ENCODE data around the gene ZCCHC7. TPM values are rescaled to one million over a fixed set of nuclear protein-coding genes. Genes with fewer than 3 reads are reported as not detected.

Gene ZCCHC7
- total RNA-seq, 4 donors from 2014 or later, result 11.7 to 24.6 (median 13.6) TPM

- no peak for DNase-seq (ENCODE audit: low spot score)
- TF ChIP-seq, protein P1, sequence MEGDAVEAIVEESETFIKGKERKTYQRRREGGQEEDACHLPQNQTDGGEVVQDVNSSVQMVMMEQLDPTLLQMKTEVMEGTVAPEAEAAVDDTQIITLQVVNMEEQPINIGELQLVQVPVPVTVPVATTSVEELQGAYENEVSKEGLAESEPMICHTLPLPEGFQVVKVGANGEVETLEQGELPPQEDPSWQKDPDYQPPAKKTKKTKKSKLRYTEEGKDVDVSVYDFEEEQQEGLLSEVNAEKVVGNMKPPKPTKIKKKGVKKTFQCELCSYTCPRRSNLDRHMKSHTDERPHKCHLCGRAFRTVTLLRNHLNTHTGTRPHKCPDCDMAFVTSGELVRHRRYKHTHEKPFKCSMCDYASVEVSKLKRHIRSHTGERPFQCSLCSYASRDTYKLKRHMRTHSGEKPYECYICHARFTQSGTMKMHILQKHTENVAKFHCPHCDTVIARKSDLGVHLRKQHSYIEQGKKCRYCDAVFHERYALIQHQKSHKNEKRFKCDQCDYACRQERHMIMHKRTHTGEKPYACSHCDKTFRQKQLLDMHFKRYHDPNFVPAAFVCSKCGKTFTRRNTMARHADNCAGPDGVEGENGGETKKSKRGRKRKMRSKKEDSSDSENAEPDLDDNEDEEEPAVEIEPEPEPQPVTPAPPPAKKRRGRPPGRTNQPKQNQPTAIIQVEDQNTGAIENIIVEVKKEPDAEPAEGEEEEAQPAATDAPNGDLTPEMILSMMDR (IDR thresholded peaks at IDR 0.05), result no peak
- no peak for ATAC-seq (ENCODE audit: low FRiP score)
Observed at GRCh38 chr9:37212435-37212834, 92.1 kb downstream of the ZCCHC7 start.

- TF ChIP-seq, protein P1 (IDR thresholded peaks at IDR 0.05), result no peak
- ATAC-seq (ENCODE audit: low FRiP score), result no peak
- DNase-seq (ENCODE audit: low spot score), result no peak
Observed at GRCh38 chr9:37215381-37215780, 95.0 kb downstream of the ZCCHC7 start.

GRCh38 chr9:37215830-37216229 lies 95.5 kb downstream of the ZCCHC7 start:
- TF ChIP-seq, protein P1 (IDR thresholded peaks at IDR 0.05), result no peak
- ATAC-seq (ENCODE audit: low FRiP score) (no peak), DNase-seq (ENCODE audit: low spot score) (no peak)

DNA sequence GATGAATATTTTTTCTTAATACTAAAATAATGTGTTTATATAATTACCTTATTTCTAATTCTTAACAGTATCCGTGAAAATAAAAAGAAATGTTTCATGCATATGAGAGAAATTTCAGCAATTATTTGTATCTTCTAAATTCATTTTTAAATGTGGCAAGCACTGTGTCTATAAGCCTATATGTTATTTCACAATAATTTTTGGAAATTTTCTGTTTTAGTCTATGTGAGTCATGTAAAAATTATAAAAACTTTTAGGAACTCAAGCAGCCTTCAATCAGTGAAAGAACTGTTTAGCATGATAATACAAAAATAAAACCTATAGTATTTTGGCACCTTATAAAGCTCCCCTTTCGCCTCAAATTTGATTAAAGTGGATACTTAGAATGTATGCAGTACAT lies 96.8 kb downstream of the ZCCHC7 start:
- no peak for ATAC-seq (ENCODE audit: low FRiP score)
- TF ChIP-seq, protein P1 (IDR thresholded peaks at IDR 0.05), result no peak
- no peak for DNase-seq (ENCODE audit: low spot score)

DNA sequence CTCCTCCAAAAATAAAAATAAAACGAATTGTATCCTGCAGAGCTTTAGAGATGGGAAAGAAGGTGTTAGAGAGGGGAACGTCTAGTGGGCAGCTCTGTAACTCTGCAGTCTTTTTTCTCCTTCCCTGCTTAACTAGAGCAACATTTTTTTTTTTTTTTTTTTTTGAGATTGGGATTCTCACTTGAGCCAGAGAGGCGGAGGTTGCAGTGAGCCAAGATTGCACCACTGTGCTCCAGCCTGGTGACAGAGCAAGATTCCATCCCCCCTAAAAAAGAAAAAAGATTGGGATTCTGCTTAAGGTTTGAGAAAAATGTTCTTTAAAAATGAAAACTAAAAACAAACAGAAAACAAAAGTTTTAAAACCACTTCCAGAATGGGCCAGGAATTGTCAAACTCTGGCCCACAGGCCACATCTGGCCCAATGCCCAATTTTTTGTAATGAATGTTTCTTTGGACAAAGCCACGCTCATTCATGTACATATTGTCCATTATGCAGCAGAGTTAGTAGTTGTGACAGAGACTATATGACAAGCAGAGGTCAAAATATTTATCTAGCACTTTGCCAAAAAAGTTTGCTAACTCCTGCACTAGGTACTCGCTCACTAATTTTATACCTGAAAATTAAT lies 98.5 kb downstream of the ZCCHC7 start:
- DNase-seq (ENCODE audit: low spot score) (no peak), ATAC-seq (ENCODE audit: low FRiP score) (no peak)
- TF ChIP-seq, protein P1 (IDR thresholded peaks at IDR 0.05), result no peak

DNA sequence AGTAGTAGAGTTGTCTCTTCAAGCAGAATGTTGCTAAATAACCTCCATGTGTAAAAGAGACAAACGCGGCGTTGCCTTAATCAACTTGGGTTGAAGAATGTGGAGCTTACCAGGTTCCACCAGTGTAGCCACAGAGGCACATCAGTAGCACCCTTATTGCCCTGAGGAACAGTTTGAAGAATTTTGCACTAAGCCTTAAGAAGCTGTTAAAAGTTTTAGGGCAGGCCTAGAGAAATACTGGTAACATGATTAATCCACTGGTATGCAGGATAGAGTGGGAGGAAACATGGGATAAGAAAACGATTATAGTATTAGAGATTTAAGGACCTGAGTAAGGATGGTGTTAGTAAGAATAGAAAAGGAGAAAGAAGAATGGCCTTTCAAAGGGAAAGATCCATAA lies 100.6 kb downstream of the ZCCHC7 start:
- DNase-seq (ENCODE audit: low spot score) (no peak), ATAC-seq (ENCODE audit: low FRiP score) (no peak)
- TF ChIP-seq, protein P1 (IDR thresholded peaks at IDR 0.05), result no peak

DNA sequence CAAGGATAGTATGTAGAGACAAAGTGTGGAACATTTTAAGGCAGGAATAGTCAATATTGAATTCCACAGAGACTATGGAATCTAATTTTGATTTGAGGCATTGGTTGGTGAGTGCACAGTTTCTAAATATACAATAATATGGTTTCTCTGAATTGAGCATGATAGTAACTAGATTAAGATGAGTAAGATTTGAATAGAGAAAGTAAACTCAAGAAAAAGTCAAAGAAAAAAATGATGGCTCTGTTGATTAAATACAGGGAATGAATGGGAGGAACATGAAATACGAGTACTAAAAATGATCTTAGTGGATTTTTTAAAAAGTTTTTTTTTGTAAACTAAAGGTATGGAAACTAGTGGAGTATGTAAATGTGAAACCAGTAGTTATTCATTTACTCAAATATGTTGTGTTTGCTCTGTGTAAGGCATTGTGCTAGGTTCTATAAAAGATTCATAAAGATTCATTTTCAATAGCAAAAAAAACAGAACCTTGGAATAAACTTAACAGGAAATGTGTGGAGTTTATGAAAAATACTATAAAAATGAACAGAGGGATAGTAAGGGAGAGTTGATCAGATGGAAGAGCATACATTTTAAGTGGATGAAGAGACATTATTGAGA lies 101.2 kb downstream of the ZCCHC7 start:
- no peak for DNase-seq (ENCODE audit: low spot score)
- no peak for ATAC-seq (ENCODE audit: low FRiP score)
- TF ChIP-seq, protein P1 (IDR thresholded peaks at IDR 0.05), result no peak
